Measurements from ENCODE around the gene GRP.

Gene GRP

GRCh38 chr18:59268721-59269562, 49.0 kb downstream of the GRP start:
- DNase-seq: peak in 2 of 4 experiments; percentile 34 to 53

- DNase-seq: no peak
Observed at GRCh38 chr18:59269563-59270119, 49.7 kb downstream of the GRP start.

- DNase-seq: peak in 1 of 4 experiments; percentile 6
Observed at GRCh38 chr18:59270689-59271257, 50.8 kb downstream of the GRP start.

GRCh38 chr18:59271606-59272220, 51.8 kb downstream of the GRP start:
- no peak for DNase-seq

- peak in 3 of 4 experiments; percentile 27 to 48 (median 40) for DNase-seq
Observed at GRCh38 chr18:59272221-59272888, 52.4 kb downstream of the GRP start.

- peak; percentile 17 to 50 (median 34) for DNase-seq
Observed at GRCh38 chr18:59272891-59273758, 53.2 kb downstream of the GRP start, which contains the start of gene RAX. Gene RAX, minus strand, starts transcription at chr18:59273454. Its CDS starts 248 bp downstream, at chr18:59273206.

- no peak for DNase-seq
Observed at GRCh38 chr18:59273759-59274532, 54.0 kb downstream of the GRP start.

GRCh38 chr18:59274533-59274928, 54.6 kb downstream of the GRP start:
- no peak for DNase-seq

GRCh38 chr18:59275406-59275949, 55.5 kb downstream of the GRP start:
- DNase-seq: no peak

GRCh38 chr18:59276047-59276446, 56.1 kb downstream of the GRP start:
- DNase-seq: no peak

GRCh38 chr18:59278793-59279192, 58.8 kb downstream of the GRP start:
- DNase-seq: no peak

- DNase-seq: no peak
Observed at GRCh38 chr18:59279193-59279592, 59.2 kb downstream of the GRP start.

GRCh38 chr18:59279722-59280121, 59.8 kb downstream of the GRP start:
- no peak for DNase-seq
